GM13977 (cell line): ENCODE results near the gene LRRC8B.

ENCODE experiments used
- DNase-seq: peaks from one replicate; pipeline ENCODE4 v3.0.0; 2012; ENCODE audit warnings: low spot score
- CTCF ChIP-seq: IDR thresholded peaks from 2 replicates; pipeline ENCODE4 v1.5.1; 2012; ENCODE audit warnings: mild to moderate bottlenecking, control low read depth; ENCODE audit not compliant: insufficient read depth; ENCODE audit errors: extremely low read depth, missing control alignments
- in situ Hi-C: fragments of 300-500 bp; cut with MboI; formaldehyde crosslinking; loops from one replicate; pipeline ENCODE4 v1.12.0; 2022; ENCODE audit warnings: low sequenced_read_pairs, low pct_unique_long_range_greater_than_20kb, mixed read lengths, inconsistent platforms; ENCODE audit not compliant: unreplicated experiment

The LRRC8B gene

GRCh38 chr1:89546934-89547562 lies 22.4 kb downstream of the LRRC8B start:
- no peak for TF ChIP-seq CTCF
- DNase-seq: no peak
- in situ Hi-C loops: no loop called here

- no peak for TF ChIP-seq CTCF
- in situ Hi-C loops: no loop called here
- DNase-seq: no peak
Observed at GRCh38 chr1:89547563-89548116, 23.0 kb downstream of the LRRC8B start.

GRCh38 chr1:89548122-89548857 lies 23.7 kb downstream of the LRRC8B start:
- in situ Hi-C loops: no loop called here
- no peak for DNase-seq
- TF ChIP-seq CTCF: no peak

GRCh38 chr1:89550995-89551394 lies 26.4 kb downstream of the LRRC8B start:
- no peak for TF ChIP-seq CTCF
- in situ Hi-C loops: no loop called here
- no peak for DNase-seq

- DNase-seq: peak; percentile 26
- in situ Hi-C loops: no loop called here
- no peak for TF ChIP-seq CTCF
Observed at GRCh38 chr1:89552471-89553081, 27.9 kb downstream of the LRRC8B start.

- in situ Hi-C loops: no loop called here
- no peak for DNase-seq
- TF ChIP-seq CTCF: no peak
Observed at GRCh38 chr1:89553157-89553556, 28.5 kb downstream of the LRRC8B start.
